Stimulated activated CD8-positive, alpha-beta memory T cell treated with anti-CD3 and anti-CD28 coated beads, Interleukin-15, amount 100 ng/mL, for 1 hour (primary cell): ENCODE measurements around the gene C17orf114.

Source experiments
- DNase-seq: peaks from one replicate; pipeline ENCODE4 v3.0.0-alpha.2; 2020; ENCODE audit warnings: low read depth

C17orf114 gene

GRCh38 chr17:4788159-4788806 is 13.8 kb downstream of the C17orf114 start:
- DNase-seq, result no peak

DNA sequence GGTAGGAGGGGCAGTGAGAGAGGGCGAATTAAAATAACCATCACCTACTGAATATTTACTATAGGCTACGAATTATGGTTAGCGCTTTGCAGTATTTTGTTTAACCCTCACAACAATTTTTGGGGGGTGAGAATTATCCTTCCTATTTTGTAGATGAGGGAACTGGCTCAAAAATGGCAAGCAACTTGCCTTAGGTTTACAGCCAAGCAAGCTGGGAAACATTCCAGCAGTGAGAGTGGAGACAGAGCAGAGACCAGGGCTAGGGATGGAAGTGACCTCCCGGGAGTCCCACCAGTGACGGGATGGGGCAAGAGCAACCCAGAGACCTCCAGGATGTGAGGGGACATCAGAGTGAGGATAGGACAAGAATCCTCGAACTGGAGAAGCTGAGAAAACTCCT is 15.6 kb downstream of the C17orf114 start:
- no peak for DNase-seq

GRCh38 chr17:4786106-4786511 is 16.0 kb downstream of the C17orf114 start, which contains the start of gene VMO1:
Gene VMO1 (minus strand): TSS chr17:4786364. CDS start chr17:4786352, 12 bp downstream.
- DNase-seq, result no peak

DNA sequence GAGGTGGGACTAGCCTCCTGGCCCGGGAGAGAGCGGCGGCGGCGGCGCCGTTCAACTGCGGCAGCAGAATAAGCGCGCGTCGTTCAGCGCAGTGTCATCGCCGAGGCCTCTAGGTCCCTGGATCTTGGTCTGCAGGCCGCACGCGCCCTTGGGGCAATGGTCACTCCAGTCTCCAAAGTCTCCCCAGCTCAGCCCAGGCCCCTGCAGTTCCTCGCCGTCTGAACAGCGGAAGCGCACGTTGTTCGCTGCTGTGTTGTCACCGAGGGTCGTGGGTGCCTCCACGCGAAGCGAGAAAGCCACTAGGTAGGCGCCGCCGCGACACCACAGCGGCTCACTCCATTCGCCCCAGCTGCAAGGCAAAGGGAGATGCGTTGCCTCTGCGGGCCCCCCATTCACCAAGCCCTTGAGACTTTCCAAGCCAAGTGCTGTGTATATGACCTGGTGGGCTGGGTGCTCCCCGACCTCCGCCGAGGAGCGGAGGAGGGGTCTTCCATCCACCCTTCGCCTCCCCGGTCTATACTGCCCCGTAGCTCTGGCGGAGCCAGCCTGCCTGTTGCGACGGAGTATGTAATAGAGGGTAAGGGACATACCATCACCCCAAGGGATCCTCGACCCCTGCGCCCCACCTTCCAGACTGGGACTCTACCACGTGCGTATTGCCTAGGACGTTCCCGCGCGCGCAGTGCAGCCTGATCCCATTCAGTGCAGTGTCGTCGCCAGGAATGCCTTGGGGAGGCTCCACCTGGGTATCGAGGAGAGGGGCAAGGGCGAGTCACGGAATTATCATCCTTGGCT is 16.6 kb downstream of the C17orf114 start:
- no peak for DNase-seq

- DNase-seq, result no peak
Observed at GRCh38 chr17:4782652-4783051, 19.5 kb downstream of the C17orf114 start.

GRCh38 chr17:4780325-4780955 is 21.7 kb downstream of the C17orf114 start:
- DNase-seq, result no peak

DNA sequence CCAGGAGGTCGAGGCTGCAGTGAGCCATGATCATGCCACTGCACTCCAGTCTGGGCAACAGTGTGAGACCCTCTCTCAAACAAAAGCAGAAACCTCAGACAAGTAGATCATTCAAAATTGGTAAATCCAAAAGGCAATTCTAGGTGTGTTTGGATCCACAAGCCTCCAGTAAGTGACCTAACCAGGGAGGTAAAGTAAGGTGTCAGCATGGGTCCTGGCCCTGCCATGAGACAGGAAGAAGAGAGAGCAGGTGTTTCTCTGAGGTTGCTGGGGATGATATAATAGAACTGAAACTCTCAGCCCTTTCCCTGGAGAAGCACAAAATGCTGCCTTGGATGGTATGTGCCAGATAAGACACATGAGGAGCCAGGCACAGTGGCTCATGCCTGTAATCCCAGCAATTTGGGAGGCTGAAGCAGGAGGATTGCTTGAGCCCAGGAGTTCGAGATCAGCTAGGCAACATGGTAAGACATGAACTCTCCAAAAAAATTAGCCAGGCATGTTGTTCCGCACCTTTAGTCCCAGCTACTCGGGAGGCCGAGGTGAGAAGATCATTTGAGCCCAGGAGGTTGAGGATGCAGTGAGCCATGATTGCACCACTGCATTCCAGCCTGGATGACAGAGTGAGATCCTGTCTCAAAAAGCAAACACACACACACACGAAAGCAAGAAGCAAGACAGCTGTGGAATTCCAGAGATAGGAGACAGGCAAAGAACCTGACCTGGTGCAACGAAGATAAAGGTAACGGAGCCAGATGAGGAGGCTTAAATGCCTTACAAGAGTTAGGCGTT is 24.0 kb downstream of the C17orf114 start:
- no peak for DNase-seq

- no peak for DNase-seq
Observed at GRCh38 chr17:4772235-4772613, 29.9 kb downstream of the C17orf114 start.

GRCh38 chr17:4771519-4772234 is 30.5 kb downstream of the C17orf114 start, which contains the start of gene TM4SF5:
Gene TM4SF5 (plus strand): TSS chr17:4771886. CDS start chr17:4771923, 37 bp downstream.
- no peak for DNase-seq

DNA sequence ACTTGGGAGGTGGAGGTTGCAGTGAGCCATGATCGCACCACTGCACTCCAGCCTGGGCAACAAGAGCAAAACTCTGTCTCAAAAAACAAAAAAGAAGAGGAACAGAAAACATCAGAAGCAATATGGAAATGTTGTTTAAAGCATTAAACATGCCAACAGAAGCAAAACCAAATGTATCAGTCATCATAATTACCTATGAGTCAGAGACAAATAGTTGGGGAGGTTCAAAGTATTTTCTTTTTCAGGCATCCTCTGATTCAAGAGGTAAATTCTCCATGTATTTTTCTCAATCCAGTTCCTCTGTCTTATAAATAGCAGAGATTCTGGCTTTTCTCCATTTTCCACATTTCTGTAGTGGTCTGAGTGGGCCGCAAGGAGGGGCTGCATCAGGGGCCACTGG is 32.5 kb downstream of the C17orf114 start:
- no peak for DNase-seq

DNA sequence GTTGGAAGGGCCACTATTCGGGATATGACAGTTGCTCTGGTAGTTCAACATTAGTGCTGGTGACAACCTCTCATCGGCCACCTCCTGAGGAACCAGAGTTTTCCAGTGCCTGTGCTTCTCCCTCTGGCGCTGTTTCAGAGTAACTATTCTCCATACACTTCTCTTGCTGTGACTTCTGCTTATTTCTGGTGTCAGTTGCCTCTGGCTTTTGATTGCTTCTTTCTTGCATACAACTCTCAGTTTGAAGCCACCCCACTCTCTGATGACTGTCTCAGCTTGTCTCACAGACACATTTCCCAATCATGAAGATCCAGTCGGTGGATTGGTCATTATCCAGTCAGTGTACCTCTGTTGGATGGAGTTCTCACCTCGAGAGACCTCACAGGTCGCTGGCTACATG is 33.8 kb downstream of the C17orf114 start:
- no peak for DNase-seq

- no peak for DNase-seq
Observed at GRCh38 chr17:4766723-4767122, 35.4 kb downstream of the C17orf114 start.

- no peak for DNase-seq
Observed at GRCh38 chr17:4766201-4766600, 35.9 kb downstream of the C17orf114 start.

DNA sequence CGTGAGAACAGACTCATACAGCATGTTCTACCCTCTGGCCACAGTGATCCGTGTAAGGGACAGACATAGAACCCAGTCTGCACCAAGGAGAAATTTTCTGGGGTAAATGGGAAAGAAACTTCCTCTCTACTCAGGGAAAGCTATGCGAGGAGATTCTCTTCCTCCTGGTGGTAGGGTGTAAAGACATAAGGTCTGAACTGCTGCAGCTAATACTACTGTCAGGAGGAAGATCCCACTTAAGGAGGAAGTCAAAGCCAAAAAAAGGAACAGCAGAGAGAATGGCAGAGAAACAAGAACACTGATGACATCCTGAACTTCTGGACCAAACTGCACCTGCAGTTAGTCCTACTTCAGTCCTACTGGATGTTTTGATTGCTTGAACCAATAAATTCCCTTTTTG is 37.5 kb downstream of the C17orf114 start:
- DNase-seq, result no peak

GRCh38 chr17:4759776-4760236 is 42.3 kb downstream of the C17orf114 start:
- no peak for DNase-seq

DNA sequence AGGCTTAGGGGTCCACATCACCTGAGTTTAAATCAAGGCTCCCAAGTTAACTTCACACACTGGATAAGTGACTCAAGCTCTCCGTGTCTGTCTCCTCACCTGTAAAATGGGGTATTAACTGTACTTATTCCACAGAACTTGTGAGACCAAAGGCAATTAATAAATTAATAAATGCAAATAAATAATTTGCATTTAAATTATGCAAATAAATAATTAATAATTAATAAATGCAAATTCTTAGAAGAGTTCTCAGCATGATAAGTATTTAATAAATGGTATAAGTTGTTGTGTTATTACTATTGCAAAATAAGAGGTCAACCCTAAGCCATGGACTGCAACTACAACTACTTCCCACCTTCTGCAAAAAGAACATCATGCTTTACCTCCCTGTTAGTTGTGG is 48.7 kb downstream of the C17orf114 start:
- DNase-seq, result no peak

GRCh38 chr17:4751932-4752331 is 50.2 kb downstream of the C17orf114 start:
- DNase-seq, result no peak
